Right forelimb (tissue), 1 donor: ENCODE results near the gene MAP3K6.

Experiments used
- DNase-seq: peaks from one replicate; pipeline ENCODE4 v3.0.0-alpha.2; 2018

The MAP3K6 gene

GRCh38 chr1:27372808-27373690 lies 6.3 kb upstream of the MAP3K6 start:
- no peak for DNase-seq

- DNase-seq: no peak
Observed at GRCh38 chr1:27372022-27372807, 5.5 kb upstream of the MAP3K6 start.

GRCh38 chr1:27368869-27369582 lies 2.3 kb upstream of the MAP3K6 start:
- no peak for DNase-seq

- DNase-seq: no peak
Observed at GRCh38 chr1:27367160-27367650, 444 bp upstream of the MAP3K6 start.

- DNase-seq: peak; percentile 88
Observed at GRCh38 chr1:27366113-27366410, 699 bp downstream of the MAP3K6 start.

- DNase-seq: peak; percentile 94
Observed at GRCh38 chr1:27365372-27366112, 1.2 kb downstream of the MAP3K6 start.

GRCh38 chr1:27364696-27365371 lies 1.9 kb downstream of the MAP3K6 start:
- no peak for DNase-seq

- no peak for DNase-seq
Observed at GRCh38 chr1:27363766-27364695, 2.7 kb downstream of the MAP3K6 start.

GRCh38 chr1:27361553-27361952 lies 5.2 kb downstream of the MAP3K6 start:
- no peak for DNase-seq

- DNase-seq: no peak
Observed at GRCh38 chr1:27361044-27361402, 5.7 kb downstream of the MAP3K6 start.

GRCh38 chr1:27360159-27361043 lies 6.4 kb downstream of the MAP3K6 start:
- no peak for DNase-seq

GRCh38 chr1:27359822-27360158 lies 7.0 kb downstream of the MAP3K6 start:
- DNase-seq: no peak

- no peak for DNase-seq
Observed at GRCh38 chr1:27358928-27359313, 7.8 kb downstream of the MAP3K6 start.

GRCh38 chr1:27358038-27358927 lies 8.5 kb downstream of the MAP3K6 start:
- DNase-seq: no peak

GRCh38 chr1:27357281-27358037 lies 9.3 kb downstream of the MAP3K6 start:
- peak; percentile 88 for DNase-seq

- DNase-seq: no peak
Observed at GRCh38 chr1:27356619-27357280, 10.0 kb downstream of the MAP3K6 start.

- DNase-seq: no peak
Observed at GRCh38 chr1:27356277-27356618, 10.5 kb downstream of the MAP3K6 start.

GRCh38 chr1:27355683-27356082 lies 11.1 kb downstream of the MAP3K6 start:
- no peak for DNase-seq
